Sigmoid colon (tissue), 7 donors: Measurements from ENCODE around the gene NRXN2. TPM values are rescaled to one million over a fixed set of nuclear protein-coding genes. Genes with fewer than 3 reads are reported as not detected.

Experiments
- DNase-seq: peaks from one replicate; pipeline ENCODE4 v3.0.0-alpha.2; 2019
- H3K27ac ChIP-seq, 4 donors: fragments of 200-600 bp; sonication (generic); one replicate each; pipeline ENCODE4 v1.5.1; 2016 to 2019; ENCODE audit warnings: mild to moderate bottlenecking in 1 of 4
- H3K27me3 ChIP-seq, 3 donors: fragments of 200-600 bp; sonication (generic); one replicate each; pipeline ENCODE4 v1.5.1; 2019; ENCODE audit warnings: mild to moderate bottlenecking in 1 of 3
- H3K36me3 ChIP-seq, 4 donors: fragments of 200-600 bp; sonication (generic); one replicate each; pipeline ENCODE4 v1.5.1; 2016 to 2019
- H3K4me1 ChIP-seq, 4 donors: fragments of 200-600 bp; sonication (generic); one replicate each; pipeline ENCODE4 v1.5.1; 2017 to 2019
- H3K4me3 ChIP-seq, 4 donors: fragments of 200-600 bp; sonication (generic); one replicate each; pipeline ENCODE4 v1.5.1; 2017 to 2019; ENCODE audit warnings: mild to moderate bottlenecking in 2 of 4, moderate library complexity in 1 of 4
- H3K9me3 ChIP-seq, 4 donors: fragments of 200-600 bp in 3 of 4; sonication (generic) in 3 of 4; one replicate each; pipeline versions ENCODE4 v1.5.1 to v1.6.1; 2013 to 2019
- CTCF ChIP-seq, 4 experiments: fragments of 450-650 bp in 3 of 4; fragments of 200-600 bp in 1 of 4; IDR thresholded peaks; one replicate each; pipeline ENCODE4 v1.5.1; 2016 to 2019; ENCODE audit warnings: antibody characterized with exemption in 4 of 4, mild to moderate bottlenecking in 3 of 4, moderate library complexity in 2 of 4
- EP300 ChIP-seq, 4 donors: sonication (generic); formaldehyde crosslinking; IDR thresholded peaks; one replicate each; pipeline ENCODE4 v1.6.1; 2017; ENCODE audit warnings: antibody characterized with exemption in 4 of 4
- POLR2A ChIP-seq, 2 donors: fragments of 450-650 bp; IDR thresholded peaks; one replicate each; pipeline ENCODE4 v1.6.1; 2016; ENCODE audit warnings: antibody characterized with exemption in 2 of 2, mild to moderate bottlenecking in 2 of 2, moderate library complexity in 2 of 2
- POLR2AphosphoS5 ChIP-seq, 4 donors: sonication (generic); formaldehyde crosslinking; IDR thresholded peaks; one replicate each; pipeline ENCODE4 v1.6.1; 2017; ENCODE audit warnings: antibody characterized with exemption in 4 of 4
- WGBS, 2 donors: extraction: QIAGEN DNeasy Blood & Tissue Kit; methylation state at CpG; one replicate each; pipeline ENCODE4 v1.1.7; 2013; 5-methylcytosine and 5-hydroxymethylcytosine counted together
- intact Hi-C: fragments of 100-400 bp; cut with DNase I; formaldehyde crosslinking; loops from one replicate; pipeline ENCODE4 v1.15.1; 2023
- polyA plus RNA-seq, 3 donors: library from polyadenylated mRNA; stranded (reverse); fragments of 200-250 nt; gene quantifications; one replicate each; pipeline ENCODE4 v1.2.3, GENCODE V29; 2013
- total RNA-seq, 4 donors: library from RNA; depleted of rRNA; stranded (reverse); fragments of >200 nt; gene quantifications; one replicate each; pipeline ENCODE4 v1.1.0, GENCODE V29; 2016
- donor health status: healthy with polysubstance abuse.
- donor health status: Bipolar disorder and iron deficiency.
- donor health status: healthy.

The NRXN2 gene
- total and polyA plus RNA-seq, 7 donors = 0.23 to 20.5 (median 6.8) TPM

DNA sequence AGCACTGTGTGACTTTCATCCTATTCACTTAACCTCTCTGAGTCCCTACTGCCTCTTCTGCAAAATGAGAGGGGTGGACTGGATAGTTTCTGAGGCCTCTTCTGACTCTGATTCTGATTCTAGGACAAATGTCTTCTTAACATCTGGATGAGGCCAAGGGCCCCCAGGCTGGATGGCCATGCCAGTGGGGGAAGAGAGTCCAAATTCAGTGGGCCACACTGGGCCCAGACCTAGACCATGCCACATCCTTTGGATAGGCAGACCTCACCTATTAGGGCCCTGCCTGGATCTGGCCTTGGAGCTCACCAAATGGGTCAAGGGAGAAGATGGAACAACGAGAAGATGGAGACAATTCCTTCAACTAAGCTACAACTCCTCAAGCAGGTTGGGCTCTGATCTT, 24.6 kb downstream of the NRXN2 start:
- H3K4me1 ChIP-seq = no peaks in the 10 kb centered on the region
- peaks cover 0 to 27% (median 17%) of the 10 kb centered on the region in 3 donors for H3K27me3 ChIP-seq
- DNase-seq = no peak
- TF ChIP-seq CTCF (IDR thresholded peaks at IDR 0.05) (no peak), POLR2AphosphoS5 (IDR thresholded peaks at IDR 0.05) (no peak), POLR2A (IDR thresholded peaks at IDR 0.05) (no peak), EP300 (IDR thresholded peaks at IDR 0.05) (no peak)
- H3K27ac ChIP-seq = no peak overlapping the region
- H3K4me3 ChIP-seq = no peak overlapping the region
- intact Hi-C loops = no loop called here
- no peaks in the 10 kb centered on the region for H3K9me3 ChIP-seq
- 65 to 74% methylated on average over 1 of the region's 1 CpG for WGBS, 2 donors
- H3K36me3 ChIP-seq = no peaks in the 10 kb centered on the region

DNA sequence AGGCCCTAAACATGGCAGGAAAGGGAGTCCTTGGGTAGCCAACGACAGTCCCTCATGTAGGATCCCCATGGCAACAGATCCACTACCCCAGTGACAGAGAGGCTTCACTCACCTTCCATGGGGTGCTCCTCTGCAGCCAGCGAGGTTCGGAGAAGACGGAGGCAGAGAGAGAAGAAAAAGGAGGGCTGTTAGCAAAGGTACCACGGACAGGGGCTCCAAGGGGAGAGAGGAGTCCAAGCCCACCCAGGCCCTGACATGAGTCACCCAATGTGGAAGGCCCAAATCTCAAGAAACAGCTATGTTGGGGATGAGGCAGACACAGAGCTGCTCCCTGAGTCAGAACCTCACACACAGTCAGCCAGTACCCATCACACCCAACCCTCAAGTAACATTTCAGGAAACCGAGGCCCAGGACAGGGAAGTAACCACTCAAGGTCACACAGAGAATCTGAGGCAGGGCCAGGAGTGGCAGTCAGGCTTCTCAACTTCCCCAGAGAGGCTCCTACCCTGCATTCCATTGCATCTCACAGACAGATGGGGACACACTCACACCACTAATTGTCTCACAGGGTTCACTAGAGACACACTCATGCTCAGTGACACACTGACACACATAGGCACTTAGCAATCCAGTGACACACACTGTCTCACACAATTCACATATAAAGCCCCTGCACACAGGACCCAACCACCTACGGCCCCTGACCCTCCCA, 25.2 kb downstream of the NRXN2 start:
- no peaks in the 10 kb centered on the region for H3K36me3 ChIP-seq
- H3K4me1 ChIP-seq = no peaks in the 10 kb centered on the region
- no peak for TF ChIP-seq CTCF (IDR thresholded peaks at IDR 0.05)
- TF ChIP-seq POLR2A (IDR thresholded peaks at IDR 0.05) = no peak
- TF ChIP-seq POLR2AphosphoS5 (IDR thresholded peaks at IDR 0.05) = no peak
- TF ChIP-seq EP300 (IDR thresholded peaks at IDR 0.05) = no peak
- peaks cover 0 to 33% (median 17%) of the 10 kb centered on the region in 3 donors for H3K27me3 ChIP-seq
- H3K9me3 ChIP-seq = no peaks in the 10 kb centered on the region
- no peak overlapping the region for H3K27ac ChIP-seq
- intact Hi-C loops = no loop called here
- no peak for DNase-seq
- H3K4me3 ChIP-seq = no peak overlapping the region
- WGBS, 2 donors = 72 to 85% methylated on average over 7 of the region's 7 CpGs

- Histone ChIP-seq H3K4me3 (no peak overlapping the region), H3K36me3 (no peaks in the 10 kb centered on the region), H3K9me3 (no peaks in the 10 kb centered on the region), H3K27me3 (peaks cover 0 to 26% (median 14%) of the 10 kb centered on the region in 3 donors), H3K4me1 (no peaks in the 10 kb centered on the region), H3K27ac (no peak overlapping the region)
- TF ChIP-seq POLR2AphosphoS5 (IDR thresholded peaks at IDR 0.05) (no peak), EP300 (IDR thresholded peaks at IDR 0.05) (no peak), POLR2A (IDR thresholded peaks at IDR 0.05) (no peak), CTCF (IDR thresholded peaks at IDR 0.05) (no peak)
- intact Hi-C loops = no loop called here
- 80 to 86% methylated on average over 8 of the region's 8 CpGs for WGBS, 2 donors
- no peak for DNase-seq
Measured at GRCh38 chr11:64696045-64696444, 27.0 kb downstream of the NRXN2 start.

- 94 to 96% methylated on average over 5 of the region's 5 CpGs for WGBS, 2 donors
- no peak for TF ChIP-seq POLR2AphosphoS5 (IDR thresholded peaks at IDR 0.05)
- no peak for TF ChIP-seq EP300 (IDR thresholded peaks at IDR 0.05)
- no peak for TF ChIP-seq POLR2A (IDR thresholded peaks at IDR 0.05)
- no peak for TF ChIP-seq CTCF (IDR thresholded peaks at IDR 0.05)
- Histone ChIP-seq H3K36me3 (no peaks in the 10 kb centered on the region), H3K4me3 (no peak overlapping the region), H3K9me3 (no peaks in the 10 kb centered on the region), H3K4me1 (no peaks in the 10 kb centered on the region), H3K27me3 (peaks cover 0 to 26% (median 14%) of the 10 kb centered on the region in 3 donors), H3K27ac (no peak overlapping the region)
- intact Hi-C loops = no loop called here
- DNase-seq = no peak
Measured at GRCh38 chr11:64695548-64695947, 27.4 kb downstream of the NRXN2 start.
